ENCODE results near the gene CXorf65.

GRCh38 chrX:71095033-71095432, 11.5 kb downstream of the CXorf65 start:
- TF ChIP-seq CTCF (IDR thresholded peaks at IDR 0.05) (no peak), POLR2A (IDR thresholded peaks at IDR 0.05) (no peak)

All from heart left ventricle (tissue), 13 donors.